A673 (cell line): ENCODE data around the gene MTREX. TPM values are rescaled to one million over a fixed set of nuclear protein-coding genes. Genes with fewer than 3 reads are reported as not detected.

Experiments used
- BruUV-seq: library from RNA; stranded (reverse); fragments of 400-500 nt; replicated peaks from 2 replicates; lab custom pipeline; 2021; lab: Mats Ljungman, UMichigan
- CTCF ChIA-PET: fragments of 300-600 bp; sonication (Branson Sonifier 250); formaldehyde crosslinking; loops from one replicate; lab custom pipeline; 2022; ENCODE audit warnings: antibody characterized with exemption; lab: Charles Lee
- POLR2A ChIA-PET: fragments of 300-600 bp; sonication (Branson Sonifier 250); formaldehyde crosslinking; loops from one replicate; lab custom pipeline; 2022; ENCODE audit warnings: antibody characterized with exemption; ENCODE audit not compliant: low non-redundant PET; lab: Charles Lee
- DNase-seq: peaks from one replicate; pipeline ENCODE4 v3.0.0-alpha.2; 2015; ENCODE audit warnings: low spot score
- H3K27ac ChIP-seq: fragments of 200-600 bp; sonication (generic); 2 replicates; pipeline ENCODE4 v1.5.1; 2016; ENCODE audit warnings: mixed run types, low read depth, mild to moderate bottlenecking, mixed read lengths, antibody characterized with exemption, low read length; ENCODE audit not compliant: poor library complexity, severe bottlenecking
- H3K27me3 ChIP-seq: fragments of 200-600 bp; sonication (generic); replicated peaks from 2 replicates; pipeline ENCODE4 v1.6.1; 2017; ENCODE audit warnings: mixed run types, low read depth, mild to moderate bottlenecking, mixed read lengths, antibody characterized with exemption, low read length; ENCODE audit not compliant: insufficient read depth, poor library complexity
- H3K36me3 ChIP-seq: fragments of 200-600 bp; sonication (generic); 2 replicates; pipeline ENCODE4 v1.6.1; 2016; ENCODE audit warnings: mixed run types, mild to moderate bottlenecking, mixed read lengths, antibody characterized with exemption, low read length; ENCODE audit not compliant: insufficient read depth, poor library complexity, severe bottlenecking
- H3K4me1 ChIP-seq: fragments of 200-600 bp; sonication (generic); 2 replicates; pipeline ENCODE4 v1.6.1; 2017; ENCODE audit warnings: mixed run types, mild to moderate bottlenecking, mixed read lengths, antibody characterized with exemption, low read length; ENCODE audit not compliant: insufficient read depth, poor library complexity, severe bottlenecking
- H3K4me3 ChIP-seq: fragments of 200-600 bp; sonication (generic); 2 replicates; pipeline ENCODE4 v1.5.1; 2016; ENCODE audit warnings: low read depth, mixed run types, mild to moderate bottlenecking, mixed read lengths, low read length; ENCODE audit not compliant: poor library complexity, severe bottlenecking
- H3K9me3 ChIP-seq: fragments of 200-600 bp; sonication (generic); 2 replicates; pipeline ENCODE4 v1.6.1; 2016; ENCODE audit warnings: mixed run types, low read depth, mild to moderate bottlenecking, mixed read lengths, antibody characterized with exemption, low read length; ENCODE audit not compliant: poor library complexity, severe bottlenecking
- CTCF ChIP-seq: fragments of 300-800, 200-600 bp; sonication (generic); conservative IDR thresholded peaks from 2 replicates; pipeline ENCODE4 v1.5.1; 2017; ENCODE audit warnings: low read depth, mild to moderate bottlenecking, antibody characterized with exemption, low read length, moderate library complexity, mixed read lengths
- EZH2 ChIP-seq: fragments of 200-600 bp; sonication (generic); IDR thresholded peaks from 2 replicates; pipeline ENCODE4 v1.6.1; 2017; ENCODE audit warnings: borderline replicate concordance, low read depth, mild to moderate bottlenecking, mixed read lengths, antibody characterized with exemption, low read length; ENCODE audit not compliant: poor library complexity, severe bottlenecking
- intact Hi-C: fragments of 100-400 bp; cut with micrococcal nuclease; formaldehyde crosslinking; loops from one replicate; pipeline ENCODE4 v1.10.0; 2022; ENCODE audit not compliant: unreplicated experiment
- total RNA-seq: library from RNA; stranded (reverse); gene quantifications from 2 replicates; pipeline ENCODE4 v1.2.3, GENCODE V29; 2021

MTREX gene
- total RNA-seq, 1 experiment from 2014 or later, result 135 TPM

- no peak for TF ChIP-seq EZH2
- no peak for TF ChIP-seq CTCF
- Histone ChIP-seq H3K4me1 (no peaks in the 10 kb centered on the region), H3K27me3 (no peaks in the 10 kb centered on the region), H3K36me3 (peaks cover 48% of the 10 kb centered on the region), H3K4me3 (no peak overlapping the region), H3K9me3 (peaks cover 7% of the 10 kb centered on the region), H3K27ac (no peak overlapping the region)
- intact Hi-C loops, result no loop called here
- no peak for DNase-seq
- BruUV-seq, result no TSS peak
- POLR2A ChIA-PET, result no interaction called here
- CTCF ChIA-PET, result no interaction called here
These were observed 63.4 kb downstream of the MTREX start for GRCh38 chr5:55371145-55371544.

- H3K36me3 ChIP-seq, result peaks cover 40% of the 10 kb centered on the region
These were observed 64.5 kb downstream of the MTREX start for GRCh38 chr5:55372130-55372925.

GRCh38 chr5:55377810-55378209 is 70.0 kb downstream of the MTREX start:
- ChIA-PET CTCF (no interaction called here), POLR2A (no interaction called here)

More at GRCh38 chr5:55372130-55372925, 64.5 kb downstream of the MTREX start:
- TF ChIP-seq EZH2, result no peak
- TF ChIP-seq CTCF, result no peak
- H3K9me3 ChIP-seq, result peaks cover 7% of the 10 kb centered on the region
- DNase-seq, result no peak
- intact Hi-C loops, result no loop called here
- no peak overlapping the region for H3K27ac ChIP-seq
- no peak overlapping the region for H3K4me3 ChIP-seq
- ChIA-PET POLR2A (no interaction called here), CTCF (no interaction called here)
- H3K4me1 ChIP-seq, result no peaks in the 10 kb centered on the region
- no peaks in the 10 kb centered on the region for H3K27me3 ChIP-seq
- BruUV-seq, result no TSS peak

More at GRCh38 chr5:55377810-55378209, 70.0 kb downstream of the MTREX start:
- intact Hi-C loops, result no loop called here
- peaks cover 38% of the 10 kb centered on the region for H3K36me3 ChIP-seq
- H3K27ac ChIP-seq, result no peak overlapping the region
- no peak for DNase-seq
- BruUV-seq, result no TSS peak
- no peaks in the 10 kb centered on the region for H3K4me1 ChIP-seq
- TF ChIP-seq CTCF, result no peak
- no peak for TF ChIP-seq EZH2
- no peak overlapping the region for H3K4me3 ChIP-seq
- H3K27me3 ChIP-seq, result no peaks in the 10 kb centered on the region
- no peaks in the 10 kb centered on the region for H3K9me3 ChIP-seq
